ENCODE data around the gene RNF151. TPM values are rescaled to one million over a fixed set of nuclear protein-coding genes. Genes with fewer than 3 reads are reported as not detected.
A peak's percentile ranks its signal among the peaks of the same experiment; 100 is the strongest.

RNF151 gene
- total and polyA plus RNA-seq, 2 of the 13 experiments (the other 11 are each of a cell fraction or from before 2014, with no cell fraction given) = not detected

DNA sequence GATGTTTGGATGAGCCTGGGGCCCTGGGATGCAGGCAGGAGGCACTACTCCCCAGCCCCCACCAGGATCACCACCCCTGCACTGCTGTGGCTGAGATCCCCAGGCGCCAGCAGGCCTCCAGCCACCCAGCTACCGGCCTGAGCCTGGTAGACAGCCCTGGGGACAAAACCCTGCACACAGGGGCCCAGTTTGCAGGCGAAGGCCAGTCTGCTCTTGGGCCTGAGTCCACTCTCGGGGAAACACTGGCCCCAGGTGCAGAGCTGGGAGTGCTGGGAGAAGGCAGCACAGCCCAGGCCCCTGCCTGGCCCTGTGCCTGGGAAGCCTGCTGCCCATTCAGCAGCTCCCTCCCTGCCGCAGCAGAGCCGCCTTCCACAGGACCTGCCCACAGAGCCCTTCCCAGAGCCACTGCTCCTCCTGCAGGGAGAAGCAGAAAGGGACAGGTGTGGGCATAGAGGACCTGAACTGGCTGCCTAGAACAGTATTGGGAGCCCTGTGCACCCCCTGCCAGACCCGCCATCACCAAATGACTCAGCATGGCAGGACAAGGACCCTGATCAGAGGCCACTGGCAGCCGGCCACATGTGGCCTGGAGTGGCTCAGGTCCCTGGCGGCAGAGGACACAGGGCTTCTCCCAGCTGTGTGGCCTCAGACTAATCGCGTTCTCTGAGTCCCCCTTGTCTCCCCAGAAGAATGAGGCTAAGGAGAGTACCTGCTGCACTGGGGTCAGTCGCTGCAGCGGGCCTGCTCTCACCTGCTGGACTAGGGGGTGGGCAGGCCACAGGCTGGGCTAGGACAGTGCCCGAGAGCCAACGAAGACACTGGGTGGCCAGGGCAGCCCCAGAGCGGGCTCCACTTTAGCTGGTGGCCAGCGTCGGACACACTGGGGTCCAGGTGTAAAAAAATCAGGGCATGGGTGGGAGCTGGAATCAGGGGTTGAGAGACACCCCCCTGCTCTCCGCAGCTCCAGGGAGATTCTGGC, 34.3 kb upstream of the RNF151 start (continued):
- TF ChIP-seq, protein P1, sequence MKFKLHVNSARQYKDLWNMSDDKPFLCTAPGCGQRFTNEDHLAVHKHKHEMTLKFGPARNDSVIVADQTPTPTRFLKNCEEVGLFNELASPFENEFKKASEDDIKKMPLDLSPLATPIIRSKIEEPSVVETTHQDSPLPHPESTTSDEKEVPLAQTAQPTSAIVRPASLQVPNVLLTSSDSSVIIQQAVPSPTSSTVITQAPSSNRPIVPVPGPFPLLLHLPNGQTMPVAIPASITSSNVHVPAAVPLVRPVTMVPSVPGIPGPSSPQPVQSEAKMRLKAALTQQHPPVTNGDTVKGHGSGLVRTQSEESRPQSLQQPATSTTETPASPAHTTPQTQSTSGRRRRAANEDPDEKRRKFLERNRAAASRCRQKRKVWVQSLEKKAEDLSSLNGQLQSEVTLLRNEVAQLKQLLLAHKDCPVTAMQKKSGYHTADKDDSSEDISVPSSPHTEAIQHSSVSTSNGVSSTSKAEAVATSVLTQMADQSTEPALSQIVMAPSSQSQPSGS (CRISPR knock-in tag; IDR thresholded peaks at IDR 0.05) = 0 out of 2 replicates have a peak, but pooled peaks have one; percentile 25
- TF ChIP-seq ZNF3 (CRISPR knock-in tag; IDR thresholded peaks at IDR 0.05) = peak; percentile 38; the same call in 1 of the 2 replicates
- TF ChIP-seq ATF5 (CRISPR knock-in tag; IDR thresholded peaks at IDR 0.05; ENCODE audit: low read depth) = no peak
- no peak for TF ChIP-seq SMARCC2 (IDR thresholded peaks at IDR 0.05)
- TF ChIP-seq ZNF75D (CRISPR knock-in tag; IDR thresholded peaks at IDR 0.05; ENCODE audit: borderline replicate concordance) = no peak
- 0 out of 2 replicates have a peak, but pooled peaks have one; percentile 43 for TF ChIP-seq ZNF430 (CRISPR knock-in tag; IDR thresholded peaks at IDR 0.05)
- TF ChIP-seq ZNF367 (CRISPR knock-in tag; IDR thresholded peaks at IDR 0.05; ENCODE audit: borderline replicate concordance) = no peak
- TF ChIP-seq PHF20 (CRISPR knock-in tag; IDR thresholded peaks at IDR 0.05) = no peak
- 0 out of 2 replicates have a peak, but pooled peaks have one; percentile 2 for TF ChIP-seq ZNF136 (CRISPR knock-in tag; IDR thresholded peaks at IDR 0.05; ENCODE audit: low read depth)
- no peak for TF ChIP-seq ZNF382 (CRISPR knock-in tag; IDR thresholded peaks at IDR 0.05; ENCODE audit: borderline replicate concordance)
- TF ChIP-seq, protein P2, sequence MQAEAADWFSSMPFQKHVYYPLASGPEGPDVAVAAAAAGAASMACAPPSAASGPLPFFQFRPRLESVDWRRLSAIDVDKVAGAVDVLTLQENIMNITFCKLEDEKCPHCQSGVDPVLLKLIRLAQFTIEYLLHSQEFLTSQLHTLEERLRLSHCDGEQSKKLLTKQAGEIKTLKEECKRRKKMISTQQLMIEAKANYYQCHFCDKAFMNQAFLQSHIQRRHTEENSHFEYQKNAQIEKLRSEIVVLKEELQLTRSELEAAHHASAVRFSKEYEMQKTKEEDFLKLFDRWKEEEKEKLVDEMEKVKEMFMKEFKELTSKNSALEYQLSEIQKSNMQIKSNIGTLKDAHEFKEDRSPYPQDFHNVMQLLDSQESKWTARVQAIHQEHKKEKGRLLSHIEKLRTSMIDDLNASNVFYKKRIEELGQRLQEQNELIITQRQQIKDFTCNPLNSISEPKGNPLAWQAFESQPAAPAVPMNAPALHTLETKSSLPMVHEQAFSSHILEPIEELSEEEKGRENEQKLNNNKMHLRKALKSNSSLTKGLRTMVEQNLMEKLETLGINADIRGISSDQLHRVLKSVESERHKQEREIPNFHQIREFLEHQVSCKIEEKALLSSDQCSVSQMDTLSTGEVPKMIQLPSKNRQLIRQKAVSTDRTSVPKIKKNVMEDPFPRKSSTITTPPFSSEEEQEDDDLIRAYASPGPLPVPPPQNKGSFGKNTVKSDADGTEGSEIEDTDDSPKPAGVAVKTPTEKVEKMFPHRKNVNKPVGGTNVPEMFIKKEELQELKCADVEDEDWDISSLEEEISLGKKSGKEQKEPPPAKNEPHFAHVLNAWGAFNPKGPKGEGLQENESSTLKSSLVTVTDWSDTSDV (CRISPR knock-in tag; IDR thresholded peaks at IDR 0.05) = no peak; the same call in 1 of the 2 replicates
- TF ChIP-seq GZF1 (CRISPR knock-in tag; IDR thresholded peaks at IDR 0.05) = no peak
- TF ChIP-seq ZMAT3 (CRISPR knock-in tag; conservative IDR thresholded peaks at IDR 0.05) = peak; percentile 76; the same call in 1 of the 2 replicates
- TF ChIP-seq, protein P3, sequence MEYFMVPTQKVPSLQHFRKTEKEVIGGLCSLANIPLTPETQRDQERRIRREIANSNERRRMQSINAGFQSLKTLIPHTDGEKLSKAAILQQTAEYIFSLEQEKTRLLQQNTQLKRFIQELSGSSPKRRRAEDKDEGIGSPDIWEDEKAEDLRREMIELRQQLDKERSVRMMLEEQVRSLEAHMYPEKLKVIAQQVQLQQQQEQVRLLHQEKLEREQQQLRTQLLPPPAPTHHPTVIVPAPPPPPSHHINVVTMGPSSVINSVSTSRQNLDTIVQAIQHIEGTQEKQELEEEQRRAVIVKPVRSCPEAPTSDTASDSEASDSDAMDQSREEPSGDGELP (IDR thresholded peaks at IDR 0.05; ENCODE audit: borderline replicate concordance, low read depth) = peak; percentile 25; the same call in 1 of the 2 replicates
- peak; percentile 23; the same call in 1 of the 2 replicates for TF ChIP-seq SMC3 (IDR thresholded peaks at IDR 0.05; ENCODE audit: low read length)
- peak; percentile 75 for TF ChIP-seq HDAC1 (CRISPR knock-in tag; IDR thresholded peaks at IDR 0.05)
- TF ChIP-seq, protein P4, sequence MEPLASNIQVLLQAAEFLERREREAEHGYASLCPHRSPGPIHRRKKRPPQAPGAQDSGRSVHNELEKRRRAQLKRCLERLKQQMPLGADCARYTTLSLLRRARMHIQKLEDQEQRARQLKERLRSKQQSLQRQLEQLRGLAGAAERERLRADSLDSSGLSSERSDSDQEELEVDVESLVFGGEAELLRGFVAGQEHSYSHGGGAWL (CRISPR knock-in tag; IDR thresholded peaks at IDR 0.05) = 0 out of 2 replicates have a peak, but pooled peaks have one; percentile 22
- TF ChIP-seq, protein P5, sequence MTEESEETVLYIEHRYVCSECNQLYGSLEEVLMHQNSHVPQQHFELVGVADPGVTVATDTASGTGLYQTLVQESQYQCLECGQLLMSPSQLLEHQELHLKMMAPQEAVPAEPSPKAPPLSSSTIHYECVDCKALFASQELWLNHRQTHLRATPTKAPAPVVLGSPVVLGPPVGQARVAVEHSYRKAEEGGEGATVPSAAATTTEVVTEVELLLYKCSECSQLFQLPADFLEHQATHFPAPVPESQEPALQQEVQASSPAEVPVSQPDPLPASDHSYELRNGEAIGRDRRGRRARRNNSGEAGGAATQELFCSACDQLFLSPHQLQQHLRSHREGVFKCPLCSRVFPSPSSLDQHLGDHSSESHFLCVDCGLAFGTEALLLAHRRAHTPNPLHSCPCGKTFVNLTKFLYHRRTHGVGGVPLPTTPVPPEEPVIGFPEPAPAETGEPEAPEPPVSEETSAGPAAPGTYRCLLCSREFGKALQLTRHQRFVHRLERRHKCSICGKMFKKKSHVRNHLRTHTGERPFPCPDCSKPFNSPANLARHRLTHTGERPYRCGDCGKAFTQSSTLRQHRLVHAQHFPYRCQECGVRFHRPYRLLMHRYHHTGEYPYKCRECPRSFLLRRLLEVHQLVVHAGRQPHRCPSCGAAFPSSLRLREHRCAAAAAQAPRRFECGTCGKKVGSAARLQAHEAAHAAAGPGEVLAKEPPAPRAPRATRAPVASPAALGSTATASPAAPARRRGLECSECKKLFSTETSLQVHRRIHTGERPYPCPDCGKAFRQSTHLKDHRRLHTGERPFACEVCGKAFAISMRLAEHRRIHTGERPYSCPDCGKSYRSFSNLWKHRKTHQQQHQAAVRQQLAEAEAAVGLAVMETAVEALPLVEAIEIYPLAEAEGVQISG (CRISPR knock-in tag; IDR thresholded peaks at IDR 0.05) = 0 out of 2 replicates have a peak, but pooled peaks have one; percentile 36
- peak; percentile 66 for TF ChIP-seq NRL (CRISPR knock-in tag; IDR thresholded peaks at IDR 0.05; ENCODE audit: borderline replicate concordance)

All from HepG2 (cell line).